GM12878 (cell line): ENCODE measurements around the gene CR1. TPM values are rescaled to one million over a fixed set of nuclear protein-coding genes. Genes with fewer than 3 reads are reported as not detected.

ENCODE experiments used
- ATAC-seq: fragments of 200-7000 bp; cut with Tn5 transposase; 3 replicates; pipeline ENCODE4 v1.9.1; 2020; ENCODE audit warnings: mild to moderate bottlenecking, moderate library complexity
- BruUV-seq: library from RNA; stranded (reverse); fragments of 400-500 nt; replicated peaks from 2 replicates; lab custom pipeline; 2021; lab: Mats Ljungman, UMichigan
- CTCF ChIA-PET: fragments of 300-600 bp; sonication (Branson Sonifier 250); formaldehyde crosslinking; extraction: SDS; loops from one replicate; lab custom pipeline; 2021; ENCODE audit warnings: inconsistent platforms; lab: Yijun Ruan, JAX
- POLR2A ChIA-PET: fragments of 350-600 bp; formaldehyde crosslinking; extraction: SDS; loops from one replicate; lab custom pipeline; 2021; ENCODE audit warnings: inconsistent platforms; lab: Charles Lee
- RAD21 ChIA-PET: fragments of 300-600 bp; sonication (Branson Sonifier 250); formaldehyde crosslinking; loops from one replicate; lab custom pipeline; 2023; ENCODE audit warnings: antibody characterized with exemption; ENCODE audit not compliant: unreplicated experiment; lab: Charles Lee
- SMC1A ChIA-PET: fragments of 300-600 bp; sonication (Branson Sonifier 250); formaldehyde crosslinking; loops from one replicate; lab custom pipeline; 2023; ENCODE audit not compliant: unreplicated experiment, uncharacterized antibody; lab: Charles Lee
- DNase-seq: peaks from one replicate; pipeline ENCODE4 v3.0.0-alpha.2; 2011; ENCODE audit warnings: low read depth, low spot score
- FAIRE-seq: peaks from 3 replicates; lab custom pipeline; 2011; peaks lifted over from hg19 to GRCh38; lab: Jason Lieb, UNC
- H2AFZ ChIP-seq: 2 replicates; pipeline ENCODE4 v1.6.0; 2011; ENCODE audit warnings: low read depth, low read length, control low read depth; ENCODE audit not compliant: control insufficient read depth
- H3K27ac ChIP-seq: 2 replicates; pipeline ENCODE4 v1.5.1; 2011; ENCODE audit warnings: control low read depth; ENCODE audit not compliant: control insufficient read depth, insufficient read depth
- H3K27me3 ChIP-seq, 2 experiments: replicated peaks in 1 of 2; 2 replicates each; pipeline versions ENCODE4 v1.6.0 to v1.6.1; 2011; ENCODE audit warnings: low read length in 1 of 2; ENCODE audit not compliant: control insufficient read depth in 2 of 2, insufficient read depth in 2 of 2
- H3K36me3 ChIP-seq, 2 experiments: 2 replicates each; pipeline ENCODE4 v1.5.1; 2011; ENCODE audit warnings: low read length in 1 of 2; ENCODE audit not compliant: control insufficient read depth in 2 of 2, insufficient read depth in 2 of 2
- H3K4me1 ChIP-seq: 2 replicates; pipeline ENCODE4 v1.6.1; 2011; ENCODE audit warnings: mild to moderate bottlenecking, low read length, moderate library complexity, mixed read lengths; ENCODE audit not compliant: control insufficient read depth, insufficient read depth
- H3K4me2 ChIP-seq: 2 replicates; pipeline ENCODE4 v1.6.0; 2011; ENCODE audit warnings: control low read depth; ENCODE audit not compliant: control insufficient read depth, insufficient read depth
- H3K4me3 ChIP-seq: fragments of 200-600 bp; sonication (generic); 2 replicates; pipeline ENCODE4 v1.5.1; 2016
- H3K79me2 ChIP-seq: 2 replicates; pipeline ENCODE4 v1.6.0; 2011; ENCODE audit warnings: low read length; ENCODE audit not compliant: control insufficient read depth, insufficient read depth
- H3K9ac ChIP-seq: 2 replicates; pipeline ENCODE4 v1.8.0; 2011; ENCODE audit warnings: low read length, control low read depth, mixed read lengths; ENCODE audit not compliant: control insufficient read depth, insufficient read depth
- H3K9me3 ChIP-seq: replicated peaks from 3 replicates; pipeline ENCODE4 v1.5.1; 2011; ENCODE audit warnings: mild to moderate bottlenecking, low read length; ENCODE audit not compliant: control insufficient read depth, insufficient read depth
- H4K20me1 ChIP-seq: 2 replicates; pipeline ENCODE4 v1.6.0; 2011; ENCODE audit not compliant: control insufficient read depth, insufficient read depth
- ASH2L ChIP-seq: fragments of 300-600, 200-600 bp; sonication (generic); IDR thresholded peaks from 2 replicates; pipeline ENCODE4 v1.6.1; 2017; ENCODE audit warnings: low read depth, mild to moderate bottlenecking, borderline replicate concordance
- CBFB ChIP-seq: IDR thresholded peaks from 2 replicates; pipeline ENCODE4 v1.6.1; 2016; ENCODE audit warnings: antibody characterized with exemption, low read depth
- CEBPB ChIP-seq, 2 experiments: fragments of 150-350 bp in 1 of 2; IDR thresholded peaks; 2 replicates each; pipeline ENCODE4 v1.6.1; 2012 to 2014; ENCODE audit warnings: low read depth in 2 of 2, low read length in 2 of 2, borderline replicate concordance in 1 of 2, inconsistent platforms in 1 of 2
- EED ChIP-seq: sonication (generic); IDR thresholded peaks from 2 replicates; pipeline ENCODE4 v1.6.1; 2016; ENCODE audit warnings: antibody characterized with exemption, low read depth
- EZH2 ChIP-seq: IDR thresholded peaks from 2 replicates; pipeline ENCODE4 v1.6.1; 2012; ENCODE audit warnings: low read depth, mild to moderate bottlenecking, control low read depth, inconsistent platforms, low read length, borderline replicate concordance; ENCODE audit not compliant: control insufficient read depth
- IKZF2 ChIP-seq, 2 experiments: fragments of 450-650 bp; IDR thresholded peaks; 2 replicates each; pipeline ENCODE4 v1.6.1; 2017; ENCODE audit warnings: mild to moderate bottlenecking in 2 of 2, moderate library complexity in 2 of 2
- LARP7 ChIP-seq: fragments of 450-650 bp; IDR thresholded peaks from 2 replicates; pipeline ENCODE4 v1.6.1; 2017; ENCODE audit warnings: mild to moderate bottlenecking
- MXI1 ChIP-seq: fragments of 150-350 bp; IDR thresholded peaks from 2 replicates; pipeline ENCODE4 v1.6.1; 2011; ENCODE audit warnings: low read depth, mild to moderate bottlenecking, inconsistent platforms, low read length, improper control_type of control experiment
- NFYB ChIP-seq: IDR thresholded peaks from 2 replicates; pipeline ENCODE4 v1.6.1; 2011; ENCODE audit warnings: low read depth, mild to moderate bottlenecking, low read length, improper control_type of control experiment, moderate library complexity; ENCODE audit not compliant: insufficient read depth
- NR2C1 ChIP-seq: fragments of 450-650 bp; IDR thresholded peaks from 2 replicates; pipeline ENCODE4 v1.6.1; 2017; ENCODE audit warnings: antibody characterized with exemption, mild to moderate bottlenecking, moderate library complexity
- NR2F1 ChIP-seq: fragments of 450-650 bp; conservative IDR thresholded peaks from 2 replicates; pipeline ENCODE4 v1.6.1; 2017; ENCODE audit warnings: mild to moderate bottlenecking
- NRF1 ChIP-seq: conservative IDR thresholded peaks from 2 replicates; pipeline ENCODE4 v1.6.1; 2011; ENCODE audit warnings: mild to moderate bottlenecking, low read depth, low read length, improper control_type of control experiment
- POLR2AphosphoS5 ChIP-seq: IDR thresholded peaks from 2 replicates; pipeline ENCODE4 v1.6.1; 2011; ENCODE audit warnings: mild to moderate bottlenecking, low read length, inconsistent platforms
- RAD21 ChIP-seq: IDR thresholded peaks from 2 replicates; pipeline ENCODE4 v1.6.1; 2011; ENCODE audit warnings: mild to moderate bottlenecking, low read depth, low read length, moderate library complexity; ENCODE audit not compliant: insufficient read depth
- RBBP5 ChIP-seq: fragments of 200-600 bp; sonication (generic); conservative IDR thresholded peaks from 2 replicates; pipeline ENCODE4 v1.6.1; 2016
- STAT3 ChIP-seq: IDR thresholded peaks from 2 replicates; pipeline ENCODE4 v1.6.1; 2011; ENCODE audit warnings: low read depth, low read length, improper control_type of control experiment
- WGBS: methylation state at CpG from one replicate; pipeline ENCODE4 v1.1.6; 2016; ENCODE audit warnings: low lambda C conversion rate; ENCODE audit not compliant: insufficient replicate concordance, insufficient coverage; ENCODE audit errors: missing lambda C conversion rate; 5-methylcytosine and 5-hydroxymethylcytosine counted together
- in situ Hi-C: fragments of 300-500 bp; cut with MboI; formaldehyde crosslinking; loops from 9 replicates; pipeline ENCODE4 v1.14.3; 2018; ENCODE audit warnings: mixed read lengths
- intact Hi-C: fragments of 100-400 bp; cut with micrococcal nuclease; formaldehyde crosslinking; loops from one replicate; pipeline ENCODE4 v1.14.2; 2022; ENCODE audit not compliant: unreplicated experiment
- polyA plus RNA-seq, 11 experiments: library from polyadenylated mRNA; depleted of rRNA in 4 of 11; unstranded in 6 of 11; stranded (reverse) in 5 of 11; fragments of >200 nt; fragmentation: Nextera tagmentation in 4 of 11; fragmentation: Illumina TruSeq in 1 of 11; extraction: Ambion mirVana in 4 of 11; extraction: Trizol in 1 of 11; gene quantifications; 1 replicate in 1 of 11; 2 replicates in 10 of 11; pipeline versions ENCODE4 v1.2.1 to v1.2.3, GENCODE V29; 2011 to 2016; ENCODE audit warnings: inconsistent platforms in 2 of 11, missing spikeins in 2 of 11, low read depth in 1 of 11
- total RNA-seq, 4 experiments: library from RNA; depleted of rRNA in 3 of 4; stranded (reverse); fragments of >200 nt in 3 of 4; fragmentation: Illumina TruSeq in 1 of 4; extraction: Trizol in 1 of 4; gene quantifications; 2 replicates each; pipeline versions ENCODE4 v1.2.1 to v1.2.3, GENCODE V29; 2013 to 2021
- TF ChIP-seq, protein P1 (sequence below): fragments of 450-650 bp; IDR thresholded peaks from 2 replicates; pipeline ENCODE4 v1.6.1; 2017; ENCODE audit warnings: mild to moderate bottlenecking, moderate library complexity

Gene CR1
- total and polyA plus RNA-seq, 10 of the 15 experiments (the other 5 are each of a cell fraction or from before 2014, with no cell fraction given) = 0.30 to 8.0 (median 4.3) TPM

DNA sequence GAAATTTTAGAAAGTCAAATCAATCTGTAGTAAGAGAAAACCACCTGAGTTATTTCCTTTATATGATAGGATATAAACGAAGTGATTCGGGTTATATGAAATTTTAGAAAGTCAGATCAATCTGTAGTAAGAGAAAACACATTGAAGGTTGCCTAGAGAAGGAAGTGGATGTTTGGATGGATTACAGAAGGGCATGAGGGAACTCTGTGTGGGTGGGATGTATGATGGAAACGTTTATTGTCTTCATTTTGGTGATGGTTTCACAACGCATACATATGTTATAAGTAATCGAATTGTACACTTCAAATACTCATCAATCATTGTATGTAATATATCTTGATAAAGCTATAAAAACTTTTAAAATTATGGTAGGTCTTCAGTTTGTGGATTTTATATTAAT is 5.1 kb downstream of the CR1 start:
- BruUV-seq = no TSS peak
- intact Hi-C loops = no loop called here

DNA sequence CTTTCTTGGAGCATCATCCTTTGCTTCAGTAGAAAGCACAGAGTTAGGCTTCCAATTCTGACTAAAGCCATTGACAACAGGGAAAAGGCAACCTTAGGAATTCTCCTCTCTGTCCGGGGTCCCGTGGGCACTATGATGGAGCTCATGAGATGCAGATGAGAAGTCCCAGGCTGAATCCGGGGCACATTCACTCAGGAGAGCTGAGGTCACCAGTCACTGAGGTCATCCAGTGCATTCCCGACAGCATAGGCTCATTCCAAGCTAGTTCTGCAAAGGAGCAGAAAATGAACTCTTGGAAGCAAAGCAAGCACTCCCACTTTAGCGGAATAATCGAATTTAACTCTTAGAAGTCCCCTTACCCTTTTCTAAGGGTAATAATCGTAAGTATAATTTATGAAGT is 6.8 kb downstream of the CR1 start:
- BruUV-seq = no TSS peak
- in situ Hi-C loops (no loop called here), intact Hi-C loops (no loop called here)
- H3K9ac ChIP-seq = no peak overlapping the region
- H3K79me2 ChIP-seq = no peaks in the 10 kb centered on the region
- no peak overlapping the region for H3K4me3 ChIP-seq
- no peak overlapping the region for H3K27ac ChIP-seq
- DNase-seq (no peak), FAIRE-seq (no peak), ATAC-seq (no peak)
- 62% methylated on average over 7 of the region's 7 CpGs for WGBS
- ChIA-PET RAD21 (interaction anchor here (1.5 kb wide), 1 partner anchor 98 kb away, joined by 4 read pairs; no protein-coding TSS in a partner anchor), CTCF (interaction anchor here (2.9 kb wide), 1 partner anchor 97 kb away, joined by 10 read pairs; no protein-coding TSS in a partner anchor), SMC1A (interaction anchor here (1.2 to 2.1 kb wide), 2 partner anchors 419 to 439 kb away, joined by 3 to 11 read pairs; no protein-coding TSS in a partner anchor), POLR2A (no interaction called here)
- H4K20me1 ChIP-seq = no peaks in the 10 kb centered on the region
- H2AFZ ChIP-seq = no peak overlapping the region
- H3K9me3 ChIP-seq = no peaks in the 10 kb centered on the region
- no peak overlapping the region for H3K4me2 ChIP-seq
- H3K36me3 ChIP-seq = no peaks in the 10 kb centered on the region
- H3K4me1 ChIP-seq = no peaks in the 10 kb centered on the region; the same call in 1 of the 2 replicates
- H3K27me3 ChIP-seq = no peaks in the 10 kb centered on the region; a peak in 1 of 4 replicates
- no peak for TF ChIP-seq STAT3
- TF ChIP-seq EED = no peak
- no peak for TF ChIP-seq NR2C1
- no peak for TF ChIP-seq LARP7
- no peak for TF ChIP-seq MXI1
- TF ChIP-seq, protein P1, sequence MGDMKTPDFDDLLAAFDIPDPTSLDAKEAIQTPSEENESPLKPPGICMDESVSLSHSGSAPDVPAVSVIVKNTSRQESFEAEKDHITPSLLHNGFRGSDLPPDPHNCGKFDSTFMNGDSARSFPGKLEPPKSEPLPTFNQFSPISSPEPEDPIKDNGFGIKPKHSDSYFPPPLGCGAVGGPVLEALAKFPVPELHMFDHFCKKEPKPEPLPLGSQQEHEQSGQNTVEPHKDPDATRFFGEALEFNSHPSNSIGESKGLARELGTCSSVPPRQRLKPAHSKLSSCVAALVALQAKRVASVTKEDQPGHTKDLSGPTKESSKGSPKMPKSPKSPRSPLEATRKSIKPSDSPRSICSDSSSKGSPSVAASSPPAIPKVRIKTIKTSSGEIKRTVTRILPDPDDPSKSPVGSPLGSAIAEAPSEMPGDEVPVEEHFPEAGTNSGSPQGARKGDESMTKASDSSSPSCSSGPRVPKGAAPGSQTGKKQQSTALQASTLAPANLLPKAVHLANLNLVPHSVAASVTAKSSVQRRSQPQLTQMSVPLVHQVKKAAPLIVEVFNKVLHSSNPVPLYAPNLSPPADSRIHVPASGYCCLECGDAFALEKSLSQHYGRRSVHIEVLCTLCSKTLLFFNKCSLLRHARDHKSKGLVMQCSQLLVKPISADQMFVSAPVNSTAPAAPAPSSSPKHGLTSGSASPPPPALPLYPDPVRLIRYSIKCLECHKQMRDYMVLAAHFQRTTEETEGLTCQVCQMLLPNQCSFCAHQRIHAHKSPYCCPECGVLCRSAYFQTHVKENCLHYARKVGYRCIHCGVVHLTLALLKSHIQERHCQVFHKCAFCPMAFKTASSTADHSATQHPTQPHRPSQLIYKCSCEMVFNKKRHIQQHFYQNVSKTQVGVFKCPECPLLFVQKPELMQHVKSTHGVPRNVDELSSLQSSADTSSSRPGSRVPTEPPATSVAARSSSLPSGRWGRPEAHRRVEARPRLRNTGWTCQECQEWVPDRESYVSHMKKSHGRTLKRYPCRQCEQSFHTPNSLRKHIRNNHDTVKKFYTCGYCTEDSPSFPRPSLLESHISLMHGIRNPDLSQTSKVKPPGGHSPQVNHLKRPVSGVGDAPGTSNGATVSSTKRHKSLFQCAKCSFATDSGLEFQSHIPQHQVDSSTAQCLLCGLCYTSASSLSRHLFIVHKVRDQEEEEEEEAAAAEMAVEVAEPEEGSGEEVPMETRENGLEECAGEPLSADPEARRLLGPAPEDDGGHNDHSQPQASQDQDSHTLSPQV = no peak
- no peak for TF ChIP-seq POLR2AphosphoS5
- no peak for TF ChIP-seq NFYB
- no peak for TF ChIP-seq NR2F1
- no peak for TF ChIP-seq EZH2

More for the DNA sequence above, 5.1 kb downstream of the CR1 start:
- 64% methylated on average over 5 of the region's 5 CpGs for WGBS
- SMC1A ChIA-PET = interaction anchor here (0.7 to 2.1 kb wide), 3 partner anchors 45 to 417 kb away, joined by 3 to 11 read pairs (median 5); partner anchors contain the start of gene CR2
- no peaks in the 10 kb centered on the region; a peak in 1 of 4 replicates for H3K27me3 ChIP-seq
- in situ Hi-C loops = no loop called here
- no peak for ATAC-seq
- no peaks in the 10 kb centered on the region; the same call in 1 of the 2 replicates for H3K4me1 ChIP-seq
- H4K20me1 ChIP-seq = no peaks in the 10 kb centered on the region
- H2AFZ ChIP-seq = no peak overlapping the region
- H3K36me3 ChIP-seq = no peaks in the 10 kb centered on the region
- peaks cover 5% of the 10 kb centered on the region for H3K79me2 ChIP-seq
- H3K4me3 ChIP-seq = no peak overlapping the region
- H3K4me2 ChIP-seq = no peak overlapping the region
- CTCF ChIA-PET = interaction anchor here (1.2 to 2.9 kb wide), 4 partner anchors 46 to 418 kb away, joined by 3 to 10 read pairs (median 6); partner anchors contain the start of gene CR2
- no peak overlapping the region for H3K27ac ChIP-seq
- FAIRE-seq = no peak
- RAD21 ChIA-PET = interaction anchor here (0.7 to 1.2 kb wide), 4 partner anchors 18 to 428 kb away, joined by 3 to 4 read pairs (median 3); no protein-coding TSS in a partner anchor
- H3K9me3 ChIP-seq = no peaks in the 10 kb centered on the region
- no peak for DNase-seq
- POLR2A ChIA-PET = no interaction called here
- TF ChIP-seq RBBP5 = no peak
- no peak for TF ChIP-seq ASH2L
- no peak for TF ChIP-seq NRF1
- TF ChIP-seq CEBPB (IDR thresholded peaks at IDR 0.05; ENCODE audit: borderline replicate concordance in 1 of 2, low read depth in 2 of 2, low read length in 2 of 2) = no peak
- no peak for TF ChIP-seq IKZF2 (IDR thresholded peaks at IDR 0.05)
- no peak for TF ChIP-seq RAD21
- no peak for TF ChIP-seq CBFB
- H3K9ac ChIP-seq = no peak overlapping the region
